HL-60 (cell line): ENCODE measurements around the gene ADAMTS17.

Experiments
- CTCF ChIP-seq: IDR thresholded peaks from one replicate; pipeline ENCODE4 v1.5.1; 2011; ENCODE audit warnings: low read length, control low read depth, inconsistent platforms; ENCODE audit not compliant: insufficient read depth
- GABPA ChIP-seq: IDR thresholded peaks from 2 replicates; pipeline ENCODE4 v1.6.1; 2012; ENCODE audit warnings: low read depth
- POLR2AphosphoS5 ChIP-seq: IDR thresholded peaks from 2 replicates; pipeline ENCODE4 v1.6.1; 2012; ENCODE audit warnings: low read depth
- REST ChIP-seq: IDR thresholded peaks from 2 replicates; pipeline ENCODE4 v1.6.1; 2012; ENCODE audit warnings: low read depth; ENCODE audit not compliant: insufficient replicate concordance

- TF ChIP-seq CTCF (no peak), POLR2AphosphoS5 (no peak), GABPA (no peak), REST (no peak)
Observed at GRCh38 chr15:100215031-100215842, 126.5 kb downstream of the ADAMTS17 start.
